Activated CD8-positive, alpha-beta memory T cell treated with anti-CD3 and anti-CD28 coated beads, Interleukin-2, amount 50 U/mL, for 1 hour (primary cell): Measurements from ENCODE around the gene SMPD3.

Source experiments
- DNase-seq: peaks from one replicate; pipeline ENCODE4 v3.0.0-alpha.2; 2020; ENCODE audit errors: extremely low read depth

SMPD3 gene

GRCh38 chr16:68434624-68435210 lies 13.6 kb downstream of the SMPD3 start:
- DNase-seq: no peak

DNA sequence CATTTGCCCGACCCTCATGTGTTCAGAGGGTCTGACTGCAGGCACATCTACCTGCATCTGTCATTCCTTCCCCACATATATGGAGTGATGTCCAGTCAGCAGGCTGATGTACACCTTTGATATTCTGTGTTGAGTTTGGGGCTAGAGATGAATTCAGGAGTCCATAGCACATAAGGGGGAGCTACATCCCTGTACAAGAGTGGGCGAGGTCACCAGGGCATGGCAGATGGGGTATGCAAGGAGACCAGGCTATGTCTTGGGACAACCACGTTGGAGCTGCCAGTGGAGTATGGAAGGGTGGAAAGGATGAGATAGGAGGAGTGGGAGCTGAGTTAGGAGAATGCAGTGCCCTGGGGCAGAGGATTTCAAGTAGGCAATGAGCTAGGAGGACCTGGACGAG lies 15.0 kb downstream of the SMPD3 start:
- no peak for DNase-seq

GRCh38 chr16:68432701-68433100 lies 15.6 kb downstream of the SMPD3 start:
- no peak for DNase-seq

- no peak for DNase-seq
Measured at GRCh38 chr16:68429076-68429854, 19.0 kb downstream of the SMPD3 start.

GRCh38 chr16:68427649-68428303 lies 20.5 kb downstream of the SMPD3 start:
- no peak for DNase-seq

DNA sequence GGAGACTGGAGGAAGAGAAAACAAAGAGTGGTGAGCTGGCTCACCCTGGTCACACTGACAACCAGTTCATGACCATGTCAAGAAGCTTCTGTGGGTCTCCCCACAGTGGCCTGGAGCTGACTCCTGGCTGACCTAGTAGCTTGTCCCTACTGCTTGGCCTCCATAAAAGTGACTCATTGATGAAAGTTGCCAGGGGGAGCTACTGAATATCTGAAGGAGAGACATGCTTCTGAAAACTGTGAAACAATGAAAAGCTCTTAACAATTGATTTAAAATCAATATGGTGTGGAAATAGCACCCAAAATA lies 22.0 kb downstream of the SMPD3 start:
- DNase-seq: no peak

DNA sequence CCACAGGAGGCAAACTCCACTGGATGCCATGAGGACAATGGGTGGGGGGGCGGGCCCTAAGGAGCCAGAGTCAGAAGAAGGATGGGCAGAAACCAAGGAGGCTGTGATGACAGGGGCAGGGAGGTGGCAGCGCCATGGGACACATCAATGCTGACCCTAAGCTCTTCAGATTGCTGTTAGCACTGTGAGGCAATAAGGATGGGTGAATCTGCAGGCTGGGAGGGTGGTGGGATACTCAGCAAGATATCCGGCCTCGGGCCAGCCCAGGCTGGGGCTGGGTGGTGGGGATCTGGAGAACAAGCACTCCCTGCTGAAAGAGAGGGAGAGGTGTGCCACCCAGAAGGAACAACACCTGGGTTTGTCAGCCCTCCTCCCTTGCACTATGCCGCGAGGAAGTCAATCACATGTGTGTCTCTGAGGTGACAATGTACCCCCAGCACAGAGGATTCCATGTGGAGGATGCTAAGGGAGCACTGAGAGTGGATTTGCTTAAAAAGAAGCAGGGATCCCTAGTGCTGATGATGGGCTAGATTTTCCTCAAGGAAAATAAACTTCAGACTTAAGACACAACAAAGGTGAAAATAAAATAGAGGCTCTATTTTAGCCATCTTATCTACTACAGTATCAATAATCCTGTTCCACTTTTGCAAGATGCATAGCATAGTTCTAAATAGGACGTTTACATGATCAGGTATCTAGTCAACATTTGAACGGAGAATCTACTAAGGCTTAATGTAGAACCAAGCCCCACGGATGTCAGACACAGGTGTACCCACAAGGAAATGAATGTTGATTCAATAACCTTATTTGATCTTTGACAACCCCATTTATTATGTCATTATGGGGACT lies 22.6 kb downstream of the SMPD3 start:
- DNase-seq: no peak

DNA sequence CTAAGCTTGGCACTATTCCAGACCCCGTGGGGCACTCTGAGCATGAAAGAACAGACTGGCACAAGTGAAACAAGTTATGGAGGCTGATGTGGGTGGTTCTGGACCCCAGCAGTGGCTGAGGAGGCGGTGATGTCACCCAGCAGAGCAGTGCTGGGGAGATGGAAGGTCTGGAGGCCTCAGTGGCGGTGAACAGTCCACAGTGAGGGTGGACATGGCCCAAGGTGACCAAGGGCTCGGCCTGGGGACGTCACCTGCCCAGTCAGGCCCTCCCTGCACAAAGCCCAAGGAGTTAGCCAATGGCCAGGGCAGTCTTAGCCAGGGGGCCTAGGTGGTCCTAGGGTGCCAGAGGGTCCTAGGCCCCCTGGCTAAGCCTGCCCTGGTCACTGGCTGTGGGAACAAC lies 24.5 kb downstream of the SMPD3 start:
- DNase-seq: no peak

GRCh38 chr16:68422396-68422960 lies 25.8 kb downstream of the SMPD3 start:
- no peak for DNase-seq

DNA sequence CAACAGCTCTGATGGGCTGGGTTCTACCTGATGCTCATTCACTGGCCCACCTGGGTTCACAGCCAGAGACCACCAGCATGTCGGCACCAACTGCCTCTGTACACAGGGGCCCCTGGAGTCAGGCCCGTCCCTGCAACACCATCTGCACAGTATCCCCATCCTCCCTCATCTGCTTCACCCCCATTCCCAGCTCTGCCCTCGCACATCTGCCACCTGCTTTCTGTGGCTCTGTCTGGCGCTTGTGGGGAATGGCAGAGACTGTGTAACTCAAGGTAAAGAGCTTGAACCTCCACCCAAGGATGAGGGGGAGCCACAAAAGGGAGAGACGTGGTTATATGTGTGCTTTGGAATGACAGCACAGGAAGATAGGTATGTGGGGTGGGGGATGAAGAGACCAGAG lies 27.2 kb downstream of the SMPD3 start:
- DNase-seq: no peak

- DNase-seq: no peak
Measured at GRCh38 chr16:68420366-68420942, 27.9 kb downstream of the SMPD3 start.

DNA sequence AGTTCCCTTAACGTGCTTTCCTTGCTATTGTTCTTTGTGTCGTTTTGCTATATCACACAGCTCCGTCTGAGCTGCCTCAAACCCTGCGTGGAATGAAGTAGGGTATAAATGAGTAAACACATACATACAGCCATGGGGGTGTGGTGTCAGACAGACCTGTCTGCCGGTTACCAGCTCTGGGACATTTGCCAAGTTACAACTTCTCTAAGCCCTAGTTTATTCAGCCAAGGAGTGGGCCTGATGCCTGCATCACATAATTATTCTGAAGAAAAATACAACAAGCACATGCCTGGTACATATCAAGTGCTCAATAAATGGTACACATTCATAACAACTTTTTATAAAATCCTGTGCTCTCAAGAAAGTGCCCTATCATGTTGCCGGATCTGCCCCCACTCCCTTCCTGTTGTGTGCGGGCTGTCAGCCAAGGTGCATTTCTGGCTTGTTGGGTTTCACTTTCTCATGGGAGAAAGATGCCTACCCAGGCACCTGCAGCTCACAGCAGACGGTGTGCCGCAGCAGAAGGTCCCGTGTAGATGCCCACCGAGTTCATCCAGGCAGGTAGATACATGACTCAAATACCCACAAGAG lies 30.5 kb downstream of the SMPD3 start:
- peak; percentile 21 for DNase-seq

GRCh38 chr16:68416057-68417046 lies 32.0 kb downstream of the SMPD3 start:
- no peak for DNase-seq

- no peak for DNase-seq
Measured at GRCh38 chr16:68414581-68414980, 33.7 kb downstream of the SMPD3 start.

- no peak for DNase-seq
Measured at GRCh38 chr16:68412061-68412460, 36.2 kb downstream of the SMPD3 start.

DNA sequence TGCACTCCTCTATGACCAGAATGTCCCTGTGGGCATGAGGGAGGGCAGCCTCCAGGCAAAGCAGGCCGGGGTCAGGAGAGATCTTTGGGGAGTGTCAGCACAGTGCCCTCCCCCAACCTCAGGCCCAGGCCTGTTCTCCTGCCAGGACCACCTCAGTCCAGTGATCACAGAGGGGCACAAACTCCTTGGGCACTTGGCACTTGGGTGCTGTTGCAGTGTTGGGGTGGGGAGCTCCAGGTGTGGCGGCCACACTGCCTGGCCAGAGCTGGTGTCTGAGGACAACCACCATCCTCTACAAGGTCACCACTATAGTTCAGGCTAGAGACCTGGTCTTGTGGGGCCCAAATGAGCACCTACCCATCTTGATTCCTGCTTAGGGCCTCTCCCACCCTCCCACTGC lies 37.2 kb downstream of the SMPD3 start:
- DNase-seq: no peak

DNA sequence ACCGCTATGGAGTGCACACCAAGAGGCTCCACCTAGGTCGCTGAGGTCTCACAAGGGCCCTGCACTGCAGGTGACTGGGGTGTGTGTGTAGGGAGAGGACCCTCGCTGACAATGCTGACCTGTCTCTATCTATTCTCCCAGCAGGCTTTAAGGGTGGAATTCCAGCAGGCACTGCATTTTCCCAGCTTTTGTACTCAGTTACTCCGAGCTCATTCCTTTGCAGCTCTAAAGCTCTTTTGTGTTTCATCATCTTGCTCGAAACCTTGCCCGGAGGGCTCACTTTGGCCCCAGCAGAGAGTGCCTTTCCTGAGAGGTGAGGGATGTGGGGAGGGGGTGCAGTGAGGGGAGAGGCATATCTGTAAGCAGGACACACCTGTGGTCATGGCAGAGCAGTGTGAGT lies 39.3 kb downstream of the SMPD3 start:
- no peak for DNase-seq

DNA sequence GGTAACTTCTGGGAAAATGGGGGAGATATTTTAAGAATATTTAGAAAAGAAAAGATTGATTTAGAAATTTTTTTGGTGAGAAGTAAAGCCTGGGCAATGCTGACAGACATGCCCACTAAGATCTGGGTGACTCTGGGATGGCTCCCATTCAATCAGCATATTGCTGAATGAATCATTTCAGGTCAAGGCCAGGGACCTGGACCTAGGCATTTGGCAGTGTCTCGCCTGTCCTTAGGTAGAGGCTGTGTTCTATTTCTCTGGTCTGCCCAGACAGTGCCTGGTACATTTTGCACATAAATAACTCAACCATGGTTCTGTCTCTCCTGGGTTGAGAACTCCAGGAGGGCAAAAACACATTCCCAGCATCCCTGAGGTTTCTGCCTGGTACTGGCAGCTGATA lies 39.9 kb downstream of the SMPD3 start:
- no peak for DNase-seq

DNA sequence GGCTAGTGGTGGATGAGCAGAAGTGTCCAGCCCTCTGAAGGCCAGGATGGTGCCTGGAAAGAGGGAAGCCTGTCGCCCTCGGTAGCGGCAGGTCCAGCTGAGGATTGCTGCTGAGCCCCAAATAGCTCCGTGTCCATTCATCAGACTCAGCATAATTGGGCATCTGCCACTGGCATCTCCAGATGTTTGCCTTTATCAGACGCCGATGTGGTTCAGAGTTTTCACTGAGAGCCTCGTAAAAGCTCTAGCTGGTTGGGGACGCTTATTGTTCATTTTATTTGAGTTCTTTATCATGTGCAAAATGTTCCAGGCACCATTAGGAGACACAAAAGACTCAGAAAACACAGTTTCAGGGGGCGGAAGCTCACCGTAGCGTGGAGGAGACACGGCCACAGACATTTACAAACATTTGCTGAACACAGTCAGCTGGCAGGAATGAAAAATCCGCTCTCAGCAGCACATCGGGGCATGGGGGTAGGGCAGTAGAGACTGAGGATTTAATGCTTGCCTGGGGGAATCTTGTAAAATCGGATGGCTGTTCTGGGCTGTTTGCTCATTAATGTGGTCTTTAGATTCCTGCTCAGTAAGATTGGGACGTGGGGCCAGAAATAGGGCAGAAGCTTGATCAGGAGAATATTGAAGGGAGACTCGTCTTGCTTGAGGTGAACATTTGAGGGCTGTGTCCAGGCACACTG lies 41.7 kb downstream of the SMPD3 start:
- no peak for DNase-seq
